SH-SY5Y (cell line): ENCODE results near the gene TLR10.

Experiments
- GATA2 ChIP-seq: IDR thresholded peaks from 2 replicates; pipeline ENCODE4 v1.6.1; 2011; ENCODE audit warnings: mild to moderate bottlenecking, low read depth, low read length
- GATA3 ChIP-seq: IDR thresholded peaks from 2 replicates; pipeline ENCODE4 v1.6.1; 2011; ENCODE audit warnings: low read depth, mild to moderate bottlenecking, low read length, moderate library complexity

The TLR10 gene, protein sequence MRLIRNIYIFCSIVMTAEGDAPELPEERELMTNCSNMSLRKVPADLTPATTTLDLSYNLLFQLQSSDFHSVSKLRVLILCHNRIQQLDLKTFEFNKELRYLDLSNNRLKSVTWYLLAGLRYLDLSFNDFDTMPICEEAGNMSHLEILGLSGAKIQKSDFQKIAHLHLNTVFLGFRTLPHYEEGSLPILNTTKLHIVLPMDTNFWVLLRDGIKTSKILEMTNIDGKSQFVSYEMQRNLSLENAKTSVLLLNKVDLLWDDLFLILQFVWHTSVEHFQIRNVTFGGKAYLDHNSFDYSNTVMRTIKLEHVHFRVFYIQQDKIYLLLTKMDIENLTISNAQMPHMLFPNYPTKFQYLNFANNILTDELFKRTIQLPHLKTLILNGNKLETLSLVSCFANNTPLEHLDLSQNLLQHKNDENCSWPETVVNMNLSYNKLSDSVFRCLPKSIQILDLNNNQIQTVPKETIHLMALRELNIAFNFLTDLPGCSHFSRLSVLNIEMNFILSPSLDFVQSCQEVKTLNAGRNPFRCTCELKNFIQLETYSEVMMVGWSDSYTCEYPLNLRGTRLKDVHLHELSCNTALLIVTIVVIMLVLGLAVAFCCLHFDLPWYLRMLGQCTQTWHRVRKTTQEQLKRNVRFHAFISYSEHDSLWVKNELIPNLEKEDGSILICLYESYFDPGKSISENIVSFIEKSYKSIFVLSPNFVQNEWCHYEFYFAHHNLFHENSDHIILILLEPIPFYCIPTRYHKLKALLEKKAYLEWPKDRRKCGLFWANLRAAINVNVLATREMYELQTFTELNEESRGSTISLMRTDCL

GRCh38 chr4:38782452-38783108 is at the start of gene TLR10:
Gene TLR10 (minus strand): TSS chr4:38782990. CDS start chr4:38775590, 7,400 bp downstream.
- TF ChIP-seq GATA2: no peak
- TF ChIP-seq GATA3: no peak

DNA sequence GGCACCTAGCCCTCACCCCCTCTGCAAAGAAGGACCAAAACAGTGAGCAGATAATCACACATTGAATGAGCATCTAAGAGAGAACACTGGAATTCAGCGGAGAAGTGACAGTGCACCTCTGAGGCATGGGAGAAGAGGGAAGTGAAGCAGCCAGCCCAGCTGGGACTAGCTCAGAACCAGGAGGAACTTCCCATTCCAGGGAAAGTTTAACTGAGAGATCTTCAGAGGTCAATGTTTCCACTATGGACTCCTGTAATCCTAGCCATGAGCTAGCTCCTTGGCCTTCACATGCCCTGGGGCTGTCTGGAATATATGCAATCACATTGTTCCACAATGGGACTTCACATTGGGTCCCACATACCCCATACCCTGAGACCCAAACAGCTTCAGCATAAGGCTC is 49.4 kb upstream of the TLR10 start:
- TF ChIP-seq GATA2 (no peak), GATA3 (no peak)

- no peak for TF ChIP-seq GATA2
- no peak for TF ChIP-seq GATA3
These were observed 48.9 kb upstream of the TLR10 start for GRCh38 chr4:38831653-38832052.

- no peak for TF ChIP-seq GATA3
These were observed 46.4 kb upstream of the TLR10 start for GRCh38 chr4:38829237-38829636.

DNA sequence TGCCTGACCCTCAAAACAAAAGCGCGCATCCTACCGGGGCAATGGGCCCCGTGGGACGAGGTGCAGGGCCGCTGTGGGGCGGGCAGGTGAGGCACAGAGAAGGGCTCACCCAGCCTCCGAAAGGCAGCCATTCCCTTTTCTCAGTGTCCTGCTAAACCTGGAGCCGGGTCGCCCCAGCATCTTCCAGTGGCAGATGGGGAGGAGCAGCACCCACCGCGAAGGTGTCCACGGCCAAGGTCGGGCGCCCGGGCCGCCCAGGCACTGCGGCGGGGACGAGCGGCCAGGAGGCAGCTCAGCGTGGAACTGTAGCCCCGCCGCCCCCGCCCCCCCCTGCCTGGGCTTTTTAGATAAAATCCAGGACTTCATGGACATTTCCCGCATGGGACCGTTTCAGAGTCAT is 41.0 kb upstream of the TLR10 start:
- TF ChIP-seq GATA2 (no peak), GATA3 (no peak)

DNA sequence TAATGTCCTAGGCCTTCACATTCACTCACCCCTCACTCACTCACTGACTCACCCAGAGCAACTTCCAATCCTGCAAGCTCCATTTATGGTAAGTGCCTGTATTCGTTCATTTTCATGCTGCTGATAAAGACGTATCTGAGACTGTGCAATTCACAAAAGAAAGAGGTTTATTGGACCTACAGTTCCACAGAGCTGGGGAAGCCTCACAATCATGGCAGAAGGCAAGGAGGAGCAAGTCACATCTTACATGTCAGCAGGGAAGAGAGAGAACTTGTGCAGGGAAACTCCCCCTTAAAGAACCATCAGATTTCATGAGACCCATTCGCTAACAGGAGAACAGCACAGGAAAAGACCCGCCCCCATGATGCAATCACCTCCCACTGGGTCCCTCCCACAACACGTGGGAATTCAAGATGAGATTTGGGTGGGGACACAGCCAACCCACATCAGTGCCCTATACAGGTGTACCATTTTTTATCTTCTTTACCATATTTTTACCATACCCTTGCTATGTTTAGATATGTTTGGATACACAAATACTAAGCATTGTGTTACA is 40.0 kb upstream of the TLR10 start:
- TF ChIP-seq GATA3 (no peak), GATA2 (no peak)

DNA sequence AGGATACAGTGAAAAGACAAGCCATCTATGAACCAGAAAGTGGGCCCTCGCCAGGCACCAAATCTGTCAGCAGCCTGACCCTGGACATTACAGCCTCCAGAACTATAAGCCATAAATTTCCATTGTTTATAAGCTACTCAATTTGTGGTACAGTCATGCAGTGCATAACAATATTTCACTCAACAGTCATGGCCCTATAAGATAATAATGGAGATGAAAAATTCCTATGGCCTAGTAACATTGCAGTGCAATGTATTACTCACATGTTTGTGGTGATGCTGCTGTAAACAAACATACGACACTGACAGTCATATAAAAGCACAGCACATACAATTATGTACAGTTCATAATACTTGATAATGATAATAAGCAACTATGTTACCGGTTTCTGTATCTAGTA is 38.9 kb upstream of the TLR10 start:
- TF ChIP-seq GATA2 (no peak), GATA3 (no peak)

DNA sequence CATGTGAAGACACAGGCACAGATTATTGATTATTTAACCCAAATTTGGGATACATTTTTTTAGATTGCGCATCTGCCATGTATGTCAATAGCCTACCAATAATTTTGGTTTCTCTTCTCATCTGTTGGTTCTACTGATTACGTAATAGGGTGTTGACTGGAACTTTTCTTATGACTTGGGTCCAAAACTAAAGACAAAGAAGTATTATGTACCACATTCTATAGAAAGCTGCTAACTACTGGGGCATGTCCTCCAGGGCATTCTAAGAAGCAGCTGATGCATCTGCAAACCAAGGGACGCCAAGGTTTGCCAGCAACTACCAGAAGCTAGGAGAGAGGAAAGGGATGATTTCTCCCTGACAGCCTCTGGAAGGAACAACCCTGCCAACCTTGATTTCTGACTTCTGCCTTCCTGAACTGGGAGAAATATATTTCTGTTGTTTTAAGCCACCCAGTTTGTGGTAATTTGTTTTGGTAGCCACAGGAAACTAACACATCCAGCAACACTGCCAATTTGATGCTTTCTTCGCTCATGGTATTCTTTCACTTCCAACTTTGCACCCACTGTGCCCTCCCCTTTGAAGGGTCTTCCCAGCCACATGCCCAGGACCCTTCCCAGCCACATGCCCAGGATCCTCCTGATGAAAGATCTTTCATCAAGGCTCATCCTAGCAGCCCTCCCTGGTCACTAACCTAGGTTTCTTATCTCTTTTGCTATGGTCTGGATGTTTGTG is 37.7 kb upstream of the TLR10 start:
- TF ChIP-seq GATA2: no peak
- TF ChIP-seq GATA3: no peak

DNA sequence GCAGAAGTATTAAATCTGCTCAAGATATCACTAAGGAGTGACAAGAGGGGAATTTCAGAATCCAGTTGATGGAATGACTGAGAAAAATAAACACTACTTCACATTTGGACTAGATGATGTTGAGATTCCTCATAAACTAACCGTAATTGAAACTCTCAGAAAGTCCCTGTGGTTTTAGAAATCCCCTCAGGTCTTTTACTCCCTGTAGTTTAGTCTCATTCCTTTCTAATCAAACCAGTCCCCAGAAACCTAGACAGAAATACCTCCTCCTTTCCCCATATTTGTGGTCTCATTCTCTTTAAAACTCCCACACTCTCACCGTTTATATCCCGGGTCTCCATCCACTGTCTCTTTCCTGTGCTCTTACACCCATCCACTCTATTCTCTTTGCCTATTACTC is 36.8 kb upstream of the TLR10 start:
- TF ChIP-seq GATA3: no peak
- no peak for TF ChIP-seq GATA2

- TF ChIP-seq GATA3: no peak
- TF ChIP-seq GATA2: no peak
These were observed 35.7 kb upstream of the TLR10 start for GRCh38 chr4:38818441-38818976.

- TF ChIP-seq GATA3 (no peak), GATA2 (no peak)
These were observed 33.3 kb upstream of the TLR10 start for GRCh38 chr4:38815885-38816782.

- TF ChIP-seq GATA3 (no peak), GATA2 (no peak)
These were observed 31.6 kb upstream of the TLR10 start for GRCh38 chr4:38814386-38814785.
